ENCODE data around the gene DISC1. TPM values are rescaled to one million over a fixed set of nuclear protein-coding genes. Genes with fewer than 3 reads are reported as not detected.
A peak's percentile ranks its signal among the peaks of the same experiment; 100 is the strongest.

DISC1 gene
- total and polyA plus RNA-seq, 12 donors, result 1.0 to 21.0 (median 9.7) TPM

GRCh38 chr1:231753313-231753712 lies 126.7 kb downstream of the DISC1 start:
- Histone ChIP-seq H3K4me1 (replicated peaks in 1 of 2) (no peaks in the 10 kb centered on the region), H3K27me3 (no peaks in the 10 kb centered on the region), H3K27ac (no peak overlapping the region), H3K36me3 (replicated peaks in 1 of 2) (no peaks in the 10 kb centered on the region), H3K9me3 (replicated peaks in 1 of 3) (peaks cover 0 to 8% (median 0%) of the 10 kb centered on the region in 3 donors), H3K4me3 (no peak overlapping the region)
- 89 to 94% (median 92%) methylated on average over 3 of the region's 3 CpGs for WGBS, 4 donors
- TF ChIP-seq POLR2A (IDR thresholded peaks at IDR 0.05) (no peak), CTCF (IDR thresholded peaks at IDR 0.05) (no peak)
- intact Hi-C loops (cut with DNase I), result no loop called here
- no peak for DNase-seq

- TF ChIP-seq POLR2A (IDR thresholded peaks at IDR 0.05) (no peak), CTCF (IDR thresholded peaks at IDR 0.05) (peak in 1 of 6 experiments; percentile 30)
- no peak overlapping the region for H3K4me3 ChIP-seq
- peaks cover 0 to 8% (median 0%) of the 10 kb centered on the region in 3 donors for H3K9me3 ChIP-seq (replicated peaks in 1 of 3)
- no peaks in the 10 kb centered on the region for H3K36me3 ChIP-seq (replicated peaks in 1 of 2)
- no peaks in the 10 kb centered on the region for H3K4me1 ChIP-seq (replicated peaks in 1 of 2)
- H3K27me3 ChIP-seq, result no peaks in the 10 kb centered on the region
- 15 to 40% (median 32%) methylated on average over 2 of the region's 2 CpGs for WGBS, 4 donors
- H3K27ac ChIP-seq, result no peak overlapping the region
- DNase-seq, result no peak
- intact Hi-C loops (cut with DNase I), result no loop called here
Measured at GRCh38 chr1:231757101-231757404, 130.5 kb downstream of the DISC1 start.

GRCh38 chr1:231757759-231758158 lies 131.2 kb downstream of the DISC1 start:
- TF ChIP-seq POLR2A (IDR thresholded peaks at IDR 0.05) (no peak), CTCF (IDR thresholded peaks at IDR 0.05) (no peak)
- no peaks in the 10 kb centered on the region for H3K36me3 ChIP-seq (replicated peaks in 1 of 2)
- DNase-seq, result no peak
- 94 to 97% (median 96%) methylated on average over 7 to 8 of the region's 8 CpGs for WGBS, 4 donors
- peaks cover 0 to 8% (median 0%) of the 10 kb centered on the region in 3 donors for H3K9me3 ChIP-seq (replicated peaks in 1 of 3)
- no peak overlapping the region for H3K27ac ChIP-seq
- no peak overlapping the region for H3K4me3 ChIP-seq
- H3K27me3 ChIP-seq, result no peaks in the 10 kb centered on the region
- no peaks in the 10 kb centered on the region for H3K4me1 ChIP-seq (replicated peaks in 1 of 2)
- intact Hi-C loops (cut with DNase I), result no loop called here

GRCh38 chr1:231761252-231761651 lies 134.7 kb downstream of the DISC1 start:
- WGBS, 4 donors, result 76 to 95% (median 93%) methylated on average over 3 of the region's 3 CpGs
- TF ChIP-seq CTCF (IDR thresholded peaks at IDR 0.05) (no peak), POLR2A (IDR thresholded peaks at IDR 0.05) (no peak)
- intact Hi-C loops (cut with DNase I), result no loop called here

More at GRCh38 chr1:231761252-231761651, 134.7 kb downstream of the DISC1 start:
- no peaks in the 10 kb centered on the region for H3K27me3 ChIP-seq
- H3K27ac ChIP-seq, result no peak overlapping the region
- H3K4me3 ChIP-seq, result no peak overlapping the region
- no peaks in the 10 kb centered on the region for H3K4me1 ChIP-seq (replicated peaks in 1 of 2)
- H3K36me3 ChIP-seq (replicated peaks in 1 of 2), result no peaks in the 10 kb centered on the region
- no peak for DNase-seq
- no peaks in the 10 kb centered on the region for H3K9me3 ChIP-seq (replicated peaks in 1 of 3)
